Fibroblast of mammary gland (primary cell): ENCODE results near the gene RNASE4.
"Not testable (repeated sequence)": the region's sequence is repeated elsewhere in the genome, so short reads cannot be mapped to it uniquely, and the experiment has no call there.

ENCODE experiments used
- DNase-seq: peaks from one replicate; pipeline ENCODE4 v3.0.0-alpha.2; 2010; ENCODE audit warnings: low read depth
- H3K4me3 ChIP-seq: 2 replicates; pipeline ENCODE4 v1.5.1; 2011; ENCODE audit warnings: low read depth, mild to moderate bottlenecking, low read length, moderate library complexity; ENCODE audit not compliant: control insufficient read depth
- CTCF ChIP-seq: conservative IDR thresholded peaks from 2 replicates; pipeline ENCODE4 v1.5.1; 2011; ENCODE audit warnings: low read depth, low read length, inconsistent platforms; ENCODE audit not compliant: control insufficient read depth, insufficient read depth

Gene RNASE4

GRCh38 chr14:20733684-20734429, 49.5 kb downstream of the RNASE4 start:
- no peak overlapping the region for H3K4me3 ChIP-seq
- no peak for DNase-seq
- TF ChIP-seq CTCF, result no peak

- TF ChIP-seq CTCF, result no peak
- DNase-seq, result no peak
- no peak overlapping the region for H3K4me3 ChIP-seq
Observed at GRCh38 chr14:20734430-20734806, 50.1 kb downstream of the RNASE4 start.

GRCh38 chr14:20738292-20738691, 53.9 kb downstream of the RNASE4 start:
- H3K4me3 ChIP-seq, DNase-seq: not testable (repeated sequence)

GRCh38 chr14:20742132-20742531, 57.8 kb downstream of the RNASE4 start:
- DNase-seq, result no peak
- no peak overlapping the region for H3K4me3 ChIP-seq
- no peak for TF ChIP-seq CTCF

- H3K4me3 ChIP-seq, result no peak overlapping the region
- no peak for TF ChIP-seq CTCF
- no peak for DNase-seq
Observed at GRCh38 chr14:20743556-20743955, 59.2 kb downstream of the RNASE4 start.

- DNase-seq, result no peak
- H3K4me3 ChIP-seq, result no peak within 1 kb of the TSS
- no peak for TF ChIP-seq CTCF
Observed at GRCh38 chr14:20745571-20746358, 61.4 kb downstream of the RNASE4 start, which contains the start of gene EDDM3A. Gene EDDM3A, plus strand, starts transcription at chr14:20745887. Its CDS starts 1,694 bp downstream, at chr14:20747581.

- no peak for TF ChIP-seq CTCF
- no peak for DNase-seq
- no peak overlapping the region for H3K4me3 ChIP-seq
Observed at GRCh38 chr14:20746566-20746965, 62.2 kb downstream of the RNASE4 start.
